ENCODE measurements around the gene PALM2AKAP2.

The PALM2AKAP2 gene

DNA sequence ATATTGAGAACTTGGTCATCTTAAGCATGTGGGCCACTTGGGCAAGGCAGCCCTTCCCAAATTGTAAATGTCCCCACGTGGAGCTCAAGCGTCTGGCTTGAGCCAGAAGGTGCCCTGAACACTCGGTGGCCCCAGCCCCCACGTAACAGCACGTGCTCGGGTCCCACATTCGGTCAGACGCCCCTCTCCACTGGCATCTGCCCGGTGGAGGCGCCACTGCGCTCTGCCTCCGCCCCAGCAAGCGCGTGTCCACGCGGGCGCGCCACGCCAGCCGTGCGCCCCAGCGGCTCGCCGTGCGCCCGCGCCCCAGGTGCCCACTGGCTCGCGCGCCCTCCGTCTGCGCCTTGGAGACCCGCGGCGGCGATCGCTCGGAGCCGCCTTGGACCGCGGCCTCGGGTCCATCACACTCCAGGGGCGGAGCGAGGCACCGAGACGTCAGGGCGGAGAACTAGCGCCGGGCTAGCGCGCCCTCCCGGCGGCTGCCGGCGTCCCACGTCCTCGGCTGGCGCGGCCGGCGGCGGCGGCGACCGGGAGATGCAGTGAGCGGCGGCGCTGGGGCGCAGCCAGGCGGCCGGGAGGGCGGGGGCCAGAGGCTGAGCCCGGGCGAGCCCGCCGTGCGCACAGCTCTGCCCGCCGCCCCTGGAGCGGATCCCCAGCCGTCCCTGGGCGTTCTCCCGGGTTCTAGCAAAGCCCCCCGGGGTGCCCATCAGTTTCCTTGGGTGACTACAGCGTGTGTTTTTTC is at the start of gene PALM2AKAP2:
TSS of gene PALM2AKAP2 (plus strand) at position 488 of the 742 bp plus-strand sequence. CDS start 291 bp downstream, outside the sequence.
- DNase-seq (ENCODE audit: low spot score) = peak; percentile 85

DNA sequence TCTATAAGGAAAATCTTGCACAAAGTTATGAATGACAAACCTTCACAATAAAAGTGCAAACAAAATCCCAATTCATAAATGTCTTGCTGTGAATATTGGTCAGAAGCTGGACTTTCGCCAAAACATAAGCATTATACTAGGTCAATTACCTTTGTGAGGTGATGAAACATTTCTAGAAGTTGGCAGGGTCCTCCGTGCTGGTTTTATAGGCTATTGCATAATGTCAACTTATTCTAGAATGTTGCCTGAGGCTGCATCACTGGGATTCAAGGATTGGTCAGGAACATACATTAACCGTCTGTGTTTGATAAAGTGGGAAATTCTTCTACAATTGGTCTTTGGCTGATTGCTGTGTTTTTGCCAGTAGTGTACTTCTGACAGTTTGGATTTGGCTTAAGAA is 49.8 kb upstream of the PALM2AKAP2 start:
- no peak for DNase-seq (ENCODE audit: low spot score)

DNA sequence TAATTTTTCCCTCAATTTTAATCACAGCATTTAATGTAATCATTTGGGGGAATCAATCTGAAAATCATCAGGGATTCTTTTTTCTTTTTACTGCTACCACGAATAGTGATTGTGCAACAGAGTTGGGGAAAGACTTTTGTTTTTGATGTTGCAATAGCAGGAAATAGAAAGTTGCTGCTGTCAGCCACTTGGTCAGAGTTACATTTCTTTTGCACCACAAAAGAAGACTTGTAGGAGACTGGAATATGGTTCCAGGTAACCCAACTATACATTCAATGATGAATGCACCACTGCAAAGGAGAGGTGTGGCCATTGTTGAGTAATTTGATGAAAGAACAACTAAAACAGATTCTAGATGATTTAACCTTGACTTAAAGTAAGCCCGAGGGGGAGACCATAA is 46.3 kb upstream of the PALM2AKAP2 start:
- peak; percentile 45 for DNase-seq (ENCODE audit: low spot score)

DNA sequence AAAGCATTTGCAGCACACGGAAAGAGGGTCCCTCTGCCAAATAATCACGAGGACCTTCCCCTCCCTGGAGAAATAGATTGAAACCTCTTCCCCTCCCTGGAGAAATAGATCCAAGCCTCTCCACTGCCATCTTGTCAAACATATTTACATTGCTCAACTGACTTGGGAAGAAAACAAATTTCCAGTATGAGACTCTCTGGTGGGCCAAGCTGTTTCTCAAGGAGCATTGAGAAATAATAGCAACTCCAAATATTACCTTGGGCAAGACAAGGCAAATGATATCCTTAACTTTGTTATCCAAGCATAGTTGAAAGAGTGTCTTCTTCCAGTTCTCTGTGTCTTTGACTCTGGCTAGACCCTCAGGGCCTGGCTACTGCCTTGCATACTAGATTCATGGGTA is 45.2 kb upstream of the PALM2AKAP2 start:
- no peak for DNase-seq (ENCODE audit: low spot score)

DNA sequence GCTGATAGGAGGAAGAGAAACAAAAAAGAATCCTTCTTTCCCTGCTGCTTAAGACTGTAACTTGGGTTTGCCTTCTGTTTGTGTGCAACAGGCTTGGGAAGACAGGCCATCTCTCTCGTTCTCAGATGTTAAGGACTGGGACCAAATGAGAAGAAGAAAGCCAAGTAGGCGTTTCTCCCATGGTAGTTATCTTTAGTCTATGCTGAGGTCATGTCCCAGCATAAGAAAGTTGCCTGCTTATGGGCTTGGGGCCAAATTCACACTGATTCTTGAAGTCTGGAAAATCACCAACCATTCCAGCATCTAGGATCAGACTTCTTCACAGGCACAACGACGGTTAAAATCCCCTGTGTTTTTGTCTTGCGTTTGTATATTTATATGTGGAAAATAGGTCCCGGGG is 44.2 kb upstream of the PALM2AKAP2 start:
- DNase-seq (ENCODE audit: low spot score) = no peak

DNA sequence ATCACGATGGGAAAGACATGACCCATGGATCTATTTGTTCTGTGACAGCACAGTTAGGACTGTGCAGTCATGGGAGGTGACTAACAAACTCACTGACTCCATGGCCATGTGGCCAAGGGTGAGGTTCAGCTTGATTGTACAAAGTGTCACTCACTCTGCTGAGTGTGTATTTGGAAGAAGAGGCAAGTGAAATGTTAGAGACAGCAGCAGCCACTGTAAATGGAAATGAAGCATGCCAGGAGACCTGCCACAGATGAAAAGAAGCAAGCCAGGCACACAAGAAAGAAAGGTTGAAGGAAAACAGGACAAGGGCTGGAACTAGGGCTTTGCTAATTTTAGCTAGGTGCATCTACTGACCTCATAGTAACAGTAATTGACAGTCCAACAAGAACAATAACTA is 42.7 kb upstream of the PALM2AKAP2 start:
- DNase-seq (ENCODE audit: low spot score) = no peak

DNA sequence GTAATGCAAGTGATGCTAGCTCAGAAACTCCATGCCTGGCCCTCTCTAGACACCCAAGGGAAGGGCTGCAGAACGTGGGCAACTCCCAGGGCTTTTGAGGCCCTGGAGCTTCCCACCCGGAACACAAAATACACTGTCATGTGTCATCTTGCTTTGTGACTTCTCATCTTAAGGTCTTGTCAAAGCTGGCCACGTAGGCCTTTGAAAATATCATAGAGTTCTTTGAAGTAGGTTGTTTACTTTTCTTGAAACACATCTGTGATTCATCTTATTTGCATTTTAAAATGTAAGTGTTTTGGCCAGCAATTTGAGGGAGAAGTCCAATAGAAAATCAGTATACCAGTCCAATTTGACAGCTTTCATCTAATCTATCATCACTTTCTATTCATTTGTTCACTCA is 40.2 kb upstream of the PALM2AKAP2 start:
- DNase-seq (ENCODE audit: low spot score) = no peak

DNA sequence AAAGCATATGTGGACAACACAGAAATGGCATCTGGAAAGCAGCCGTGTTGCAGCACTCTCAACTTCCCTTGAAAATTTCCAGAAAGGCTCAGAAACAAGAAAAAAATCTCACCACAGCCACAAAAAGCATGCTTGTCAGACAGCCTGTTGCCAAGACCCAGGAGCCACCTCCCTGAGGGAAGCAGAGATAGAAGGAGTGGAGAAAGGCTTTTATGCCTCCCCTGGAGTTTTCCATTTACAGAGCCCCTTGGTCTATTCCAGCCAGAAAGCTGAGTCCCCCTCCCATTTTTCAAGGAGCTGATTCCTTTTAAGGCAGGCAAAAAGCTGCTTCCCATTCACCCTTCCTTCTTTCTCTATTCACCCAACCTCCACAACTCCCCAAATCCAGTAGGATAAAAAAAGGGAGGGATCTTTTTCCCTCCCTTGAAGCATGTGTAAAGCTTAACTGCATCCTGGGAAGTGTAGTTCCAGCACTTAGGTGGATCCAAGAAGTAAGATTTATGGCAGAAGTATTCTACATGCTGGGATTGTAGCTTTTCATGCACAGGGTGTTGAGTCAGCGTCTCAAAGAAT is 37.1 kb upstream of the PALM2AKAP2 start:
- peak; percentile 19 for DNase-seq (ENCODE audit: low spot score)

DNA sequence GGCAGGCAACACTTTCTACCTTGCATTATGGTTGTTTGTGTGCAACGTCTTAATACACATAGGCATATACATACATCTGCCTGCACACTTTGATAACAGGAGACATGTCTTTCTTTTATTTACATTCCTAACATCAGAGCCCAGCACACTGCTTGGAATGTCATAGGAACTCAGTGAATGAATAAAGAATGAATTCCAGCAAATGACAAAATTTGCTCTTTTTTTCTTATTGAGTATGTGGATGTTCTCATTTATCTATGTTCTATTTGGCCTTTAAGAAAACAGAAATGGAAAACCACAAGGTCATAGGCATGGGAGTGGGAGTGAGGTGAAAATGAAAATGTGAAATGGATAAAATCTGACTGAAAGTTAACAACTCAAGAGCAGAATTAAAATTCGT is 36.3 kb upstream of the PALM2AKAP2 start:
- DNase-seq (ENCODE audit: low spot score) = no peak

DNA sequence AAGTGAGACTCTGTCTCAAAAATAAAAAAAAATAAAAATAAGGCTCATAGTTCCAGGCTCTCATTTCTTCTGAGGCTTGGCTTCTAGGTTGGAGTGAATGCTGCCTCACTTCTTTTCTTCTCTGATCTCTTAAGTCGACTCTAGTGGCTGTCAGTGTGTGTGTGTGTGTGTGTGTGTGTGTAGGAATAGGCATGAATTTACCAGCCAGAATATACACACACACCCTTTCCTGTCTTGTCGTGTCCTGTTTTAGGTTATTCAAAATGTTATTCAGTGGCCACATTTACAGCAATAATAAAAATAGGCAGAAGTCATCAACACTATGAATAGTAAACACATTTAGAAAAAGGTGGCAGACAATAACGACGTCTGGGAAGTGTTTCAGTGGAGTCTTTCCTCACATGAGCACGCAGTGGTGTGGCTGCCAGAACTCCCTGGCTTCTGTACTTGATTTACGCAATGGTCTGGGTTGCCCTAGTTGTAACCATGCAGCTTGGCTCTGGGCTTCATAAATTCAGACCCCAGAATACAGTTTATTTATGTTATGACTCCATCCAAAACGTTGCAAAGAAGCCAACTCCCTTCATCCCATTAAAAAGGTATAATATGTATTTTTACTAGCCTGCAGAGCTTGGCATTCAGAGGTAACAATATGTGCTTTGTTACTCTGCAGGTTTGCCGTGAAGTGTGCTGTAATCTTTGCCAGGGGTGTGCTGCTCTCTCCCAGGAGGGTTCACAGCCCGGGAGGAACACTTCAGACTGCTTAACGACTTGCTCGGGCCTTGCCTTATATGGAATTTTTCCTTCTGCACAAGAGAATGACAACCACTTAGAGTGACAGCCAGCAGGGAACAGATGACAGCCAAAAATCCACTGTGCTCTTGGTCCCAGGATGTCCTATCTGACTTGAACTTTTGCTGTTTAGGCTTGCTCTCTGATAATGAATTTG is 34.4 kb upstream of the PALM2AKAP2 start:
- DNase-seq (ENCODE audit: low spot score) = peak; percentile 49

DNA sequence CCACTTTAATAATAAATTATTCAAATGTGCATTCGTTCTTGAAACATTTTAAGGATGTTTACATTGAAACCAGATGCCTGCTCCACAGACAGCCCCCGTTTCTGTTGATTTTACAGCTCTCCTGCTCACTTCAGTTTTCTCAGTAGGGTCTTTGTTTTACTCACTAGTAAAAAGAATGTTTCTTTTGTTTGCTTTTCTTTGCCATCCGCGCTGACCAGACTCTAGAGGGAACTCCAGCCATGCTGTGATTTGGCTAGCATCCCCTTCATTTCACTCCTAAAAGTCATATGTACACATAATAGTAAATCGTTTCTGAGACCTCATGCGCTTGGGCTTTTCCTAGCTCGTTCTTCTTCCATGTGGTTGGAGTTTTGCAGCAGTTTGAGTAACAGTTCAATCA is 28.7 kb upstream of the PALM2AKAP2 start:
- DNase-seq (ENCODE audit: low spot score) = peak; percentile 24

DNA sequence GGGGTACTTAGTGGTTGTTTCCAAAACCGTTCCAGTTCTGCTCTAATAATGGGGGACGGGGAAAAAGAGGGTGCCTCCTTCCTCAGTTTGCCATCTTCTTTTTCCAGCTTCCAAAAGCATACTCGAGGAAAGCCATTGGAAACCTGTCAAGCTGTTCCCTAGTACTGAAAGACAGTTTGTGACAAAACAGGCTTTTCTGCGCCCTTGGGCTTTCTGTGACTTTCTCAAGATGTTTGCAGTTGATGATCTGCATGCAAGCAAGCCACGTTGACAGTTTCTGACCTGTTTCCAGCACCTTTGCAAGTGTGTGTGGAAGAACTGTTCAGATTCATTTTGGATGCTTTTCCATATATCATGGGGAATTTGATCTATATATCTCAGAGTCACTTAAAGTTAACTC is 26.7 kb upstream of the PALM2AKAP2 start:
- no peak for DNase-seq (ENCODE audit: low spot score)

DNA sequence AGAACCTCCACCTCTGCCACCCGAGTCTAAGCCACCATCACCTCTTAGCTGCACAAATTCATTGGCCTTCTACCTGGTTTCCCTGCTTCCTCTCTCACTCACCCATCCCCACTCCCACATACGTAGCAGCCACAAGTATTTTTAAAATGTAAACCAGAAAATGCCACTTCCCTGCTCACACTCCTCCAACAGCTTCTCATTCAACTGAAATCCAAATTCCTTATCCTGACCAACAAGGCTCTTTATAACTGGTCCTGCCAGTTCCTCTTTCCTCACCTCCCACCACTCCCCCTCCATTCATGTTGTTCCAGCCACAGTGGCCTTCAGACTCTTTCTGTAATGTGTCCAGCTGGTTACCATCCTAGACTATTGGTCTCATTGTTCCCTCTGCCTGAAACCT is 25.0 kb upstream of the PALM2AKAP2 start:
- peak; percentile 48 for DNase-seq (ENCODE audit: low spot score)

DNA sequence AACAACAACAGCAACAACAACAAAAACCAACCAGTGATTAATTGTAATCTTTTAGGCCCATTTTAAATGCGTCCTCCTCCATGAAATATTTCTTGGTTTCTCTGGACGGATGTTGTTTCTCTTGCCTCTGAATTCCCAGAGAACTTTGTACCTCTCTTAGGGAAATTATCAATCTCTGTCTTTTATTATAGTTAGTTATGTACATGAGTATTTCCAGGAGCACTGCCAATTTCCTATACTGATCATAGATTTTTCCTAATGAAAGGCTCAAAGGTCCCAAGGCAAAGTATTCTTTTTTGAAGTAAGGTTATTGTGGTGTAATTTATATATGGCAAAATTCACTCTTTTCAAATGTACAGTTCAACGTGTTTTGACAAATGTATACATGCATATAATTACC is 20.4 kb upstream of the PALM2AKAP2 start:
- DNase-seq (ENCODE audit: low spot score) = no peak

DNA sequence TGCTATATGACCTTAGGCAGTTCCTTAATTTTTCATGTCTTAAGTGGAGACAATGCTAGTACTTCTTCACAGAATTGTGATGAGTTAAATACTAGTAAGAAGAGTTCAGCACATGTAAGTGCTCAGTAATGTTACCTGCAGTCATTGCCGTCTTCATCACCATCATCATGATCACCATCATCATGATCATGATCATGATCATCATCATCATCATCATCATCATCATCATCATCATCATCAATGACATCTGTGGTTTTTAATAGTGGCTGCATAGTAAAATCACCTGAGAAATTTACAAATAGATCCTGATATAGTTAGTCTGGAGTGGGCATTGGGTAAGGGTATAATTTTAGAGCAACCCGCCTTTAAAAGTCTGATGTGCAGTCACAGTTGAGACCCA is 14.7 kb upstream of the PALM2AKAP2 start:
- no peak for DNase-seq (ENCODE audit: low spot score)

DNA sequence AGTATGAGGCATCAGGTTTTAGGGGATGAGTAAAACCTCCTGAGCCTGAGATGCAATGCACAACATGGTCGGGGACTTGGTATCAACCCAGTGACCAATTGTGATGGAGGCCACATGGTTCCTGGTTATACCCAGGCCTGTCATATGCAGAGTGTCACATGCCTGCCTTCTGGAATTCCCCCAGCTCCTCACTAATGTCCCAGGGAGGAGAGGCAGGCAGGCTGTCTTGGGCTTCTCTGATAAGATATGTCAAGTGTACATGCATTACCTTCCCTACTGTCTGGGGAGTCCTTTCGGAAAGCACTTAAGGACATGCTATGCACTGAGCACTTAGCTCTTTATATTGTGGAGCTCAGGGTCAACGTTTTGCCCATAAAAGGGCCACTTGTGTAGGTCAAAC is 14.2 kb upstream of the PALM2AKAP2 start:
- no peak for DNase-seq (ENCODE audit: low spot score)

DNA sequence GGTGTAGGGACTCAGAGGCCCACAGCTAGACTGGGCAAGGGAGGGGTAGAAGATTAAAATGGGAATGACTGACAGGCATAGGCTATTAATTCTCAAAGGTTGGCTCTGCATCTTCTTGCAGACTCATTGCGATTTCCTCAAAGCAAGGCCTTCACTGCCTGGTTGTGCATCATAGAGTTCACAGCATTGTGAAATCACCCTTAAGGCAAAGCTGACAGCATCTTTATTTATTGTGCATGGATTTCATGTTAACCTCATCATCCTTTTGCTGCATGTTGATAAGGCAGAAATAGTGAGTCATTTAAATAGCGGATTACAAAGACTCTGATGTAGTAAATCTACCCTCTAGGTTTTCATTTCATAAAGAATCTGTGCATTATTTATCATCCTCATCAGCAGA is 13.6 kb upstream of the PALM2AKAP2 start:
- peak; percentile 58 for DNase-seq (ENCODE audit: low spot score)

DNA sequence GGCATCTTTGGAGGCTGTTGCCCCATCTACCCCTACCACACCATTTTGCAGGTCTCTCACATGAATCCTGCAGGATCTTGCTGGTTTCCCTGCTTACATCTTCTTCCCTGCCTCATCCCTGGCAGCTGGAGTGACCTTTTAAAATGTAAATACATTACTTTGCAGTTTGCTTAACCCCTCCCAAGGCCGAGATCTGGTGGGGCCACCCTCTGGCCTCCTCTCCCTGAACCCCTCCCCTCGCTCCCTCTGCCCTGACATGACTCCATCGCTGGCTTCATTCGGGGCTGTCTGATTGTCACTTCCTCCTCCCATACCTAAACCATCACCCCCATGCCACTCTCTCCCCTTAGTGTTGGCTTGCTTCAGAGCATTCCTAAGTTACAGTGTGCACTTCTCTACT is 12.6 kb upstream of the PALM2AKAP2 start:
- no peak for DNase-seq (ENCODE audit: low spot score)

DNA sequence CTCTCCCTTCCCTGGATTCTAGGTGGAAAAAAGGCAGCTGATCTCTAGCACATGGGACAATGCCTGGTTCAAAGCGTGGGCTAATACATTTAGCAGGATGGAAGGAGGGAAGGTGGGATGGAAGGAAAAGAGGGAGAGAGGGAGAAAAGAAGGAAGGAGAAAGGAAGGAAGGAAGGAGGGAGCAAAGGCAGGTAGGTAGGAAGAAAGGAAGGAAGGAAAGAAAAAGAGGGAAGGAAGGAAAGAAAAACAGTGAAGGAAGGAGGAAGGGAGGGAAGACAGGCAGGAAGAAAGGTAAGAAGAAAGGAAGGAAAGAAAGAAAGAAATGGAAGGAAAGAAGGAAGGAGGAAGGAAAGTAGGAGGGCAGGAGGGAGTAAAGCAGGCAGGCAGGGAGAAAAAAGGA is 12.2 kb upstream of the PALM2AKAP2 start:
- no peak for DNase-seq (ENCODE audit: low spot score)

DNA sequence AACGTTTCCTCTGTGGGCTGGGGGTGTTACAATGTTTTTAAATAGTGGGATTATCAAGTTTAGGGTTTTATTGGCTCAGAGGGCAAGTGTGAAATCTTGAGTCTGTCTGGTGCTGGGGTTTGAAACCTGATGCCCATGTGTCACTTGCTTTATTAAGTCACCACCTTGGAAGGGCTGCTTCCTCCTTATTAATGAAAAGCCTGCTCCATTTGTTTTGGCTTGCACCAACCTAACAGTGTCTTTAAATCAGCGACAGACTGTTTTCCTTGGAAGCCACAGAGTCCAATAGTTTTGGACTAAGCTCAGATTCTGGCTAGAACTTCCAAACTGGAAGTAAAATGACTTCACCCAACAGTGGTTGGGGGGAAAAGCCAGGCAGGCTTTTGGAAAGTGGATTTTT is 10.7 kb upstream of the PALM2AKAP2 start:
- no peak for DNase-seq (ENCODE audit: low spot score)

DNA sequence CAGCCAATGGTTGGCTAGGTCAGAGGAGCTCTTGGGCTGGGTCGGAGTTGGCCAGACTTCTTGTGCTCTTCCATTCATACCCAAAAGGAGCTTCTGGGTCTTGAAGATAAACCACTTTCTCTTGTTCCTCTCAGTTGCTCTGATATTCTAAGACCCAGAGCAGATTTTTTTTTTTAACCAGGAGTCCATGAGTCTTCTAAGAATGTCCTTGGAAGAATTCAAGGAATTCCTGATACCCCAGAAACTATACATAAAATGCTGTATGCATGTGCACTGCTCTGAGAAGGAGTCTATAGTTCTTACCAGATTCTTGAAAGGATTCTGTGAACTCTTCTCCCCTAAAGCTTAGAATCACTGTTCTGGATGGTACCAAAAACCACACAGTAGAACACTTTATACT is 9.9 kb upstream of the PALM2AKAP2 start:
- no peak for DNase-seq (ENCODE audit: low spot score)

DNA sequence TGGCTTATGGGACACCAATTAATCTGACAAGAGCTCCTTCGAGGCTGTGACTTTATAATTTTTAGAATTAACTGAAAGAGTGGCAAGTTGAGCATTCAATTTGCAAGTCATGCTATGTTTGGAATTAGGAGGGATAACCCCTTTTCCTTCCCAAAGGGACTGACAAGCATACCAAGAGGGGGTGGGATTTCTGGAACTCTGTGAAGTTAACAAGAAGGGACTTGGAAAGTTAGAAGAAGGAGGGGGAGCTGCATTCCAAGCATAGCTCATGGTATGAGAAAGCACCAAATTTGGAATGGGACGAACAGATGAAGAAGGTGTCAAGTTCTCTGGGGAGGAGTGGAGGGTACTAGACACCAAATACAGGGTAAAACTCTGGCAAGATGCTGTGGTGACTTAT is 8.9 kb upstream of the PALM2AKAP2 start:
- peak; percentile 54 for DNase-seq (ENCODE audit: low spot score)

Data from AG08396 (cell line).